Measurements from ENCODE around the gene ATG4D. TPM values are rescaled to one million over a fixed set of nuclear protein-coding genes. Genes with fewer than 3 reads are reported as not detected.

The ATG4D gene
- total and polyA plus RNA-seq, 11 donors = 47.3 to 83.5 (median 55.9) TPM

- Histone ChIP-seq H3K4me1 (peaks cover 0 to 4% (median 0%) of the 10 kb centered on the region in 12 donors), H3K27me3 (peaks cover 0 to 5% (median 0%) of the 10 kb centered on the region in 9 donors), H3K9me3 (no peaks in the 10 kb centered on the region), H3K36me3 (no peaks in the 10 kb centered on the region), H3K27ac (no peak overlapping the region), H3K4me3 (no peak overlapping the region)
- DNase-seq = no peak
- TF ChIP-seq CTCF (IDR thresholded peaks at IDR 0.05) (no peak), POLR2A (IDR thresholded peaks at IDR 0.05) (no peak)
- WGBS, 4 donors = 60 to 88% (median 79%) methylated on average over 1 of the region's 1 CpG
- ATAC-seq = no peak
- intact Hi-C loops (cut with DNase I) = no loop called here
Observed at GRCh38 chr19:10532457-10532856, 11.2 kb upstream of the ATG4D start.

GRCh38 chr19:10533646-10534386 is 9.9 kb upstream of the ATG4D start:
- peak; percentile 15 to 55 (median 50) for ATAC-seq

GRCh38 chr19:10535613-10536012 is 8.1 kb upstream of the ATG4D start:
- H3K4me3 ChIP-seq = no peak overlapping the region
- H3K9me3 ChIP-seq = no peaks in the 10 kb centered on the region
- DNase-seq = no peak
- 76 to 84% (median 78%) methylated on average over 6 of the region's 6 CpGs for WGBS, 4 donors
- ATAC-seq = no peak
- intact Hi-C loops (cut with DNase I) = no loop called here
- peaks cover 0 to 6% (median 0%) of the 10 kb centered on the region in 12 donors for H3K4me1 ChIP-seq
- no peak for TF ChIP-seq POLR2A (IDR thresholded peaks at IDR 0.05)
- no peak for TF ChIP-seq CTCF (IDR thresholded peaks at IDR 0.05)
- H3K27me3 ChIP-seq = peaks cover 0 to 5% (median 0%) of the 10 kb centered on the region in 9 donors
- H3K27ac ChIP-seq = no peak overlapping the region
- no peaks in the 10 kb centered on the region for H3K36me3 ChIP-seq

More at GRCh38 chr19:10533646-10534386, 9.9 kb upstream of the ATG4D start:
- Histone ChIP-seq H3K4me3 (no peak overlapping the region), H3K9me3 (no peaks in the 10 kb centered on the region), H3K27ac (peak overlapping the region in 7 of 12 donors; percentile 4 to 62 (median 34)), H3K4me1 (peaks cover 0 to 4% (median 0%) of the 10 kb centered on the region in 12 donors), H3K36me3 (no peaks in the 10 kb centered on the region), H3K27me3 (peaks cover 0 to 5% (median 0%) of the 10 kb centered on the region in 9 donors)
- DNase-seq = no peak
- no peak for TF ChIP-seq POLR2A (IDR thresholded peaks at IDR 0.05)
- no peak for TF ChIP-seq CTCF (IDR thresholded peaks at IDR 0.05)
- intact Hi-C loops (cut with DNase I) = no loop called here
- WGBS, 4 donors = 76 to 84% (median 79%) methylated on average over 10 of the region's 10 CpGs

DNA sequence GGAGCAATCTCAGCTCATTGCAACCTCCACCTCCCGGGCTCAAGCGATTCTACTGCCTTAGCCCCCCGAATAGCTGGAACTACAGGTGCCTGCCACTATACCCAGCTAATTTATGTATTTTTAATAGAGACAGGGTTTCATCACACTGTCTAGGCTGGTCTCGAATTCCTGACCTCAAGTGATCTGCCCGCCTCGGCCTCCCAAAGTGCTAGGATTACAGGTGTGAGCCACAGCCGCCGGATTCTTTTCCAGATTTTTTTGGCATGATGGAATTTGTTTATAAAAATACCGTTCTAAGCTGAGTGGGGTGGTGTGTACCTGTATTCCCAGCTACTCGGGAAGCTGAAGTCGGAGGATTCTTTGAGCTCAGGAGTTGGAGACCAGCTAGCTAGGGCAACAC is 6.0 kb upstream of the ATG4D start:
- no peak overlapping the region for H3K27ac ChIP-seq
- no peaks in the 10 kb centered on the region for H3K36me3 ChIP-seq
- TF ChIP-seq POLR2A (IDR thresholded peaks at IDR 0.05) (no peak), CTCF (IDR thresholded peaks at IDR 0.05) (no peak)
- H3K4me3 ChIP-seq = no peak overlapping the region
- peaks cover 0 to 6% (median 0%) of the 10 kb centered on the region in 12 donors for H3K4me1 ChIP-seq
- ATAC-seq (no peak), DNase-seq (no peak)
- 78 to 84% (median 82%) methylated on average over 11 of the region's 11 CpGs for WGBS, 4 donors
- H3K27me3 ChIP-seq = peaks cover 0 to 5% (median 0%) of the 10 kb centered on the region in 9 donors
- H3K9me3 ChIP-seq = no peaks in the 10 kb centered on the region
- intact Hi-C loops (cut with DNase I) = no loop called here
